Liver (tissue), 9 donors: ENCODE measurements around the gene KRT77. TPM values are rescaled to one million over a fixed set of nuclear protein-coding genes. Genes with fewer than 3 reads are reported as not detected.

Source experiments
- DNase-seq: peaks from one replicate; pipeline ENCODE4 v3.0.0-alpha.2; 2017; ENCODE audit warnings: low spot score
- H3K27ac ChIP-seq, 2 donors: one replicate each; pipeline ENCODE4 v1.7.0; 2013; ENCODE audit warnings: inconsistent platforms in 2 of 2, low read length in 2 of 2, control low read depth in 1 of 2, low read depth in 1 of 2, mild to moderate bottlenecking in 1 of 2
- H3K27me3 ChIP-seq, 4 donors: one replicate each; pipeline versions ENCODE4 v1.6.1 to v1.7.0; 2013; ENCODE audit warnings: low read length in 3 of 4, inconsistent platforms in 1 of 4, mild to moderate bottlenecking in 1 of 4, moderate library complexity in 1 of 4; ENCODE audit not compliant: control insufficient read depth in 4 of 4, insufficient read depth in 4 of 4
- H3K36me3 ChIP-seq, 4 donors: one replicate each; pipeline versions ENCODE4 v1.6.1 to v1.7.0; 2013; ENCODE audit warnings: low read length in 3 of 4, mild to moderate bottlenecking in 3 of 4, low read depth in 1 of 4, moderate library complexity in 1 of 4; ENCODE audit not compliant: control insufficient read depth in 4 of 4, insufficient read depth in 3 of 4
- H3K4me1 ChIP-seq, 4 donors: one replicate each; pipeline versions ENCODE4 v1.6.1 to v1.7.0; 2013; ENCODE audit warnings: low read length in 3 of 4, mild to moderate bottlenecking in 3 of 4, moderate library complexity in 1 of 4; ENCODE audit not compliant: control insufficient read depth in 4 of 4, insufficient read depth in 4 of 4
- H3K4me3 ChIP-seq, 3 donors: one replicate each; pipeline versions ENCODE4 v1.6.1 to v1.7.0; 2013; ENCODE audit warnings: low read length in 3 of 3, control low read depth in 1 of 3, low read depth in 1 of 3, mild to moderate bottlenecking in 1 of 3
- H3K9ac ChIP-seq, 2 donors: one replicate each; pipeline ENCODE4 v1.7.0; 2013; ENCODE audit warnings: low read length in 2 of 2, mild to moderate bottlenecking in 2 of 2, moderate library complexity in 2 of 2, control low read depth in 1 of 2, low read depth in 1 of 2
- H3K9me3 ChIP-seq, 4 donors: one replicate each; pipeline versions ENCODE4 v1.6.1 to v1.7.0; 2013; ENCODE audit warnings: low read length in 3 of 4; ENCODE audit not compliant: control insufficient read depth in 4 of 4
- EGR1 ChIP-seq, 2 donors: IDR thresholded peaks; 2 replicates each; pipeline ENCODE4 v1.6.1; 2016 to 2018; ENCODE audit warnings: antibody characterized with exemption in 2 of 2, low read depth in 2 of 2
- FOXA1 ChIP-seq: IDR thresholded peaks from 2 replicates; pipeline ENCODE4 v1.6.1; 2016; ENCODE audit warnings: antibody characterized with exemption
- FOXA2 ChIP-seq: IDR thresholded peaks from 2 replicates; pipeline ENCODE4 v1.6.1; 2016; ENCODE audit warnings: antibody characterized with exemption
- GABPA ChIP-seq, 2 donors: IDR thresholded peaks in 1 of 2; conservative IDR thresholded peaks in 1 of 2; 2 replicates each; pipeline ENCODE4 v1.6.1; 2016; ENCODE audit warnings: antibody characterized with exemption in 2 of 2, mild to moderate bottlenecking in 1 of 2, moderate library complexity in 1 of 2
- HNF4A ChIP-seq, 2 donors: conservative IDR thresholded peaks; 2 replicates each; pipeline ENCODE4 v1.6.1; 2016; ENCODE audit warnings: antibody characterized with exemption in 2 of 2, mild to moderate bottlenecking in 2 of 2
- HNF4G ChIP-seq: IDR thresholded peaks from 2 replicates; pipeline ENCODE4 v1.6.1; 2016; ENCODE audit warnings: antibody characterized with exemption
- JUND ChIP-seq, 2 donors: IDR thresholded peaks; 2 replicates each; pipeline ENCODE4 v1.6.1; 2016; ENCODE audit warnings: antibody characterized with exemption in 2 of 2
- NR2F2 ChIP-seq: IDR thresholded peaks from 2 replicates; pipeline ENCODE4 v1.6.1; 2016; ENCODE audit warnings: antibody characterized with exemption
- RAD21 ChIP-seq, 2 donors: IDR thresholded peaks; 2 replicates each; pipeline ENCODE4 v1.6.1; 2016; ENCODE audit warnings: antibody characterized with exemption in 2 of 2, mild to moderate bottlenecking in 2 of 2
- RXRA ChIP-seq, 2 donors: IDR thresholded peaks; 2 replicates each; pipeline ENCODE4 v1.6.1; 2017 to 2018; ENCODE audit warnings: antibody characterized with exemption in 2 of 2, mild to moderate bottlenecking in 1 of 2
- SP1 ChIP-seq: IDR thresholded peaks from 2 replicates; pipeline ENCODE4 v1.6.1; 2018; ENCODE audit warnings: antibody characterized with exemption, mild to moderate bottlenecking
- TAF1 ChIP-seq: conservative IDR thresholded peaks from 2 replicates; pipeline ENCODE4 v1.6.1; 2016; ENCODE audit warnings: antibody characterized with exemption, mild to moderate bottlenecking
- YY1 ChIP-seq: IDR thresholded peaks from 2 replicates; pipeline ENCODE4 v1.6.1; 2016; ENCODE audit warnings: antibody characterized with exemption, mild to moderate bottlenecking
- WGBS: extraction: QIAGEN DNeasy Blood & Tissue Kit; methylation state at CpG from one replicate; pipeline ENCODE4 v1.1.7; 2013; 5-methylcytosine and 5-hydroxymethylcytosine counted together
- polyA plus RNA-seq, 2 donors: library from polyadenylated mRNA; stranded (reverse) in 1 of 2; unstranded in 1 of 2; fragments of 200-250 nt in 1 of 2; fragments of >200 nt in 1 of 2; fragmentation: Nextera tagmentation in 1 of 2; extraction: Ambion mirVana in 1 of 2; gene quantifications; one replicate each; pipeline versions ENCODE4 v1.2.1 to v1.2.3, GENCODE V29; 2013 to 2015
- total RNA-seq, 2 donors: library from RNA; depleted of rRNA; stranded (reverse); fragments of >200 nt; gene quantifications; one replicate each; pipeline ENCODE4 v1.2.3, GENCODE V29; 2014
- TF ChIP-seq, protein P1 (sequence below): IDR thresholded peaks from 2 replicates; pipeline ENCODE4 v1.6.1; 2016; ENCODE audit warnings: antibody characterized with exemption
- TF ChIP-seq, protein P2 (sequence below): fragments of 150-350 bp; IDR thresholded peaks from 2 replicates; pipeline ENCODE4 v1.5.1; 2017; ENCODE audit warnings: improper control_type of control experiment, low read depth, low read length; ENCODE audit not compliant: missing input control
- TF ChIP-seq, protein P3 (sequence below): IDR thresholded peaks from 2 replicates; pipeline ENCODE4 v1.6.1; 2016; ENCODE audit warnings: antibody characterized with exemption
- TF ChIP-seq, protein P4 (sequence below): IDR thresholded peaks from 2 replicates; pipeline ENCODE4 v1.6.1; 2016; ENCODE audit warnings: antibody characterized with exemption
- TF ChIP-seq, protein P5 (sequence below): IDR thresholded peaks from 2 replicates; pipeline ENCODE4 v1.6.1; 2016; ENCODE audit warnings: antibody characterized with exemption, mild to moderate bottlenecking
- donor health status: healthy.
- donor health status: healthy.
- donor health status: healthy.
- donor health status: healthy.
- donor health status: healthy.

Gene KRT77
- total and polyA plus RNA-seq, 4 donors: not detected

DNA sequence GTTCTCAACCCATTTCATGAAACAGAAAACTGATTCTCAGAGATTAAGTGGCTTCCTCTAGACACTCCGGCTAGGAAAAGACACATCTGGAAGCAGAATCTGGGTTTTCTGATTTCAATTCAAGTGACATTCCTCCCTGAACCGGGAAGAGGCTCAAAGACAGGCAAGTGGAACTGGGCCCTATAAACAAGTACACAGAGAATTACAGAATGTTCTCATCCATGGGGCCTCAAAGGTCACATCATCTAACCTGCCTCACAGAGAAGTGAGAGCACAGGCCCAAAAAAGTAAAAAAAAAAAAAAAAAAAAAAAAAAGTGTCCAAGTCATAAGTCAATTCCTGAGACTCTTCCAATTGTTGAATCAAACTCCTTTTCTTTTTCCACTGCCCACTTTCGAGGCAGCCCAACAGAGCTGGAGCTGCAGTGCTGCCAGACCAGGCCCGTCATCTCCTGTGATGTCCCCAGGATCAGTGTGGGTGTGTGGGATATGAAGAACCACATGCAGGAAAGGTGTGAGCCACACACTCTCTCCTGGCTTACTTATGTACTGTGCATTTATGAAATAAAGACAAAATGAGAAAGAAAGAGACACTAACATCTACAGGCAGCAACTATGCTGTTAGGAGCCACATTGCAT lies 20.3 kb downstream of the KRT77 start:
- Histone ChIP-seq H3K4me1 (no peaks in the 10 kb centered on the region), H3K9ac (no peak overlapping the region), H3K36me3 (no peaks in the 10 kb centered on the region), H3K4me3 (no peak overlapping the region), H3K27me3 (peaks cover 0 to 6% (median under 1%) of the 10 kb centered on the region in 4 donors), H3K27ac (no peak overlapping the region), H3K9me3 (no peaks in the 10 kb centered on the region)
- TF ChIP-seq HNF4A (conservative IDR thresholded peaks at IDR 0.05): no peak
- TF ChIP-seq, protein P1, sequence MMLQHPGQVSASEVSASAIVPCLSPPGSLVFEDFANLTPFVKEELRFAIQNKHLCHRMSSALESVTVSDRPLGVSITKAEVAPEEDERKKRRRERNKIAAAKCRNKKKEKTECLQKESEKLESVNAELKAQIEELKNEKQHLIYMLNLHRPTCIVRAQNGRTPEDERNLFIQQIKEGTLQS: no peak
- TF ChIP-seq JUND (IDR thresholded peaks at IDR 0.05): no peak
- no peak for TF ChIP-seq SP1
- no peak for TF ChIP-seq FOXA2
- TF ChIP-seq YY1: no peak
- TF ChIP-seq, protein P2, sequence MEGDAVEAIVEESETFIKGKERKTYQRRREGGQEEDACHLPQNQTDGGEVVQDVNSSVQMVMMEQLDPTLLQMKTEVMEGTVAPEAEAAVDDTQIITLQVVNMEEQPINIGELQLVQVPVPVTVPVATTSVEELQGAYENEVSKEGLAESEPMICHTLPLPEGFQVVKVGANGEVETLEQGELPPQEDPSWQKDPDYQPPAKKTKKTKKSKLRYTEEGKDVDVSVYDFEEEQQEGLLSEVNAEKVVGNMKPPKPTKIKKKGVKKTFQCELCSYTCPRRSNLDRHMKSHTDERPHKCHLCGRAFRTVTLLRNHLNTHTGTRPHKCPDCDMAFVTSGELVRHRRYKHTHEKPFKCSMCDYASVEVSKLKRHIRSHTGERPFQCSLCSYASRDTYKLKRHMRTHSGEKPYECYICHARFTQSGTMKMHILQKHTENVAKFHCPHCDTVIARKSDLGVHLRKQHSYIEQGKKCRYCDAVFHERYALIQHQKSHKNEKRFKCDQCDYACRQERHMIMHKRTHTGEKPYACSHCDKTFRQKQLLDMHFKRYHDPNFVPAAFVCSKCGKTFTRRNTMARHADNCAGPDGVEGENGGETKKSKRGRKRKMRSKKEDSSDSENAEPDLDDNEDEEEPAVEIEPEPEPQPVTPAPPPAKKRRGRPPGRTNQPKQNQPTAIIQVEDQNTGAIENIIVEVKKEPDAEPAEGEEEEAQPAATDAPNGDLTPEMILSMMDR: no peak
- TF ChIP-seq, protein P3, sequence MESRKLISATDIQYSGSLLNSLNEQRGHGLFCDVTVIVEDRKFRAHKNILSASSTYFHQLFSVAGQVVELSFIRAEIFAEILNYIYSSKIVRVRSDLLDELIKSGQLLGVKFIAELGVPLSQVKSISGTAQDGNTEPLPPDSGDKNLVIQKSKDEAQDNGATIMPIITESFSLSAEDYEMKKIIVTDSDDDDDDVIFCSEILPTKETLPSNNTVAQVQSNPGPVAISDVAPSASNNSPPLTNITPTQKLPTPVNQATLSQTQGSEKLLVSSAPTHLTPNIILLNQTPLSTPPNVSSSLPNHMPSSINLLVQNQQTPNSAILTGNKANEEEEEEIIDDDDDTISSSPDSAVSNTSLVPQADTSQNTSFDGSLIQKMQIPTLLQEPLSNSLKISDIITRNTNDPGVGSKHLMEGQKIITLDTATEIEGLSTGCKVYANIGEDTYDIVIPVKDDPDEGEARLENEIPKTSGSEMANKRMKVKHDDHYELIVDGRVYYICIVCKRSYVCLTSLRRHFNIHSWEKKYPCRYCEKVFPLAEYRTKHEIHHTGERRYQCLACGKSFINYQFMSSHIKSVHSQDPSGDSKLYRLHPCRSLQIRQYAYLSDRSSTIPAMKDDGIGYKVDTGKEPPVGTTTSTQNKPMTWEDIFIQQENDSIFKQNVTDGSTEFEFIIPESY: no peak
- no peak for TF ChIP-seq NR2F2
- TF ChIP-seq RXRA (IDR thresholded peaks at IDR 0.05): no peak
- no peak for TF ChIP-seq HNF4G
- no peak for TF ChIP-seq FOXA1
- TF ChIP-seq, protein P4, sequence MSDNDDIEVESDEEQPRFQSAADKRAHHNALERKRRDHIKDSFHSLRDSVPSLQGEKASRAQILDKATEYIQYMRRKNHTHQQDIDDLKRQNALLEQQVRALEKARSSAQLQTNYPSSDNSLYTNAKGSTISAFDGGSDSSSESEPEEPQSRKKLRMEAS: no peak
- TF ChIP-seq GABPA (IDR thresholded peaks at IDR 0.05 in 1 of 2, conservative IDR thresholded peaks at IDR 0.05 in 1 of 2): no peak
- TF ChIP-seq, protein P5, sequence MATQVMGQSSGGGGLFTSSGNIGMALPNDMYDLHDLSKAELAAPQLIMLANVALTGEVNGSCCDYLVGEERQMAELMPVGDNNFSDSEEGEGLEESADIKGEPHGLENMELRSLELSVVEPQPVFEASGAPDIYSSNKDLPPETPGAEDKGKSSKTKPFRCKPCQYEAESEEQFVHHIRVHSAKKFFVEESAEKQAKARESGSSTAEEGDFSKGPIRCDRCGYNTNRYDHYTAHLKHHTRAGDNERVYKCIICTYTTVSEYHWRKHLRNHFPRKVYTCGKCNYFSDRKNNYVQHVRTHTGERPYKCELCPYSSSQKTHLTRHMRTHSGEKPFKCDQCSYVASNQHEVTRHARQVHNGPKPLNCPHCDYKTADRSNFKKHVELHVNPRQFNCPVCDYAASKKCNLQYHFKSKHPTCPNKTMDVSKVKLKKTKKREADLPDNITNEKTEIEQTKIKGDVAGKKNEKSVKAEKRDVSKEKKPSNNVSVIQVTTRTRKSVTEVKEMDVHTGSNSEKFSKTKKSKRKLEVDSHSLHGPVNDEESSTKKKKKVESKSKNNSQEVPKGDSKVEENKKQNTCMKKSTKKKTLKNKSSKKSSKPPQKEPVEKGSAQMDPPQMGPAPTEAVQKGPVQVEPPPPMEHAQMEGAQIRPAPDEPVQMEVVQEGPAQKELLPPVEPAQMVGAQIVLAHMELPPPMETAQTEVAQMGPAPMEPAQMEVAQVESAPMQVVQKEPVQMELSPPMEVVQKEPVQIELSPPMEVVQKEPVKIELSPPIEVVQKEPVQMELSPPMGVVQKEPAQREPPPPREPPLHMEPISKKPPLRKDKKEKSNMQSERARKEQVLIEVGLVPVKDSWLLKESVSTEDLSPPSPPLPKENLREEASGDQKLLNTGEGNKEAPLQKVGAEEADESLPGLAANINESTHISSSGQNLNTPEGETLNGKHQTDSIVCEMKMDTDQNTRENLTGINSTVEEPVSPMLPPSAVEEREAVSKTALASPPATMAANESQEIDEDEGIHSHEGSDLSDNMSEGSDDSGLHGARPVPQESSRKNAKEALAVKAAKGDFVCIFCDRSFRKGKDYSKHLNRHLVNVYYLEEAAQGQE: no peak
- no peak for TF ChIP-seq EGR1 (IDR thresholded peaks at IDR 0.05; ENCODE audit: low read depth in 2 of 2)
- no peak for TF ChIP-seq RAD21 (IDR thresholded peaks at IDR 0.05)
- TF ChIP-seq TAF1: no peak
- no peak for DNase-seq
- WGBS: 77% methylated on average over 4 of the region's 4 CpGs
